GM18502 (cell line): ENCODE measurements around the gene TEX19.
"Not testable (repeated sequence)": the region's sequence is repeated elsewhere in the genome, so short reads cannot be mapped to it uniquely, and the experiment has no call there.

Experiments used
- ATAC-seq: cut with Tn5 transposase; IDR thresholded peaks from one replicate; pipeline ENCODE4 v1.9.1; 2021; ENCODE audit warnings: mild to moderate bottlenecking; ENCODE audit not compliant: unreplicated experiment, poor library complexity

TEX19 gene

DNA sequence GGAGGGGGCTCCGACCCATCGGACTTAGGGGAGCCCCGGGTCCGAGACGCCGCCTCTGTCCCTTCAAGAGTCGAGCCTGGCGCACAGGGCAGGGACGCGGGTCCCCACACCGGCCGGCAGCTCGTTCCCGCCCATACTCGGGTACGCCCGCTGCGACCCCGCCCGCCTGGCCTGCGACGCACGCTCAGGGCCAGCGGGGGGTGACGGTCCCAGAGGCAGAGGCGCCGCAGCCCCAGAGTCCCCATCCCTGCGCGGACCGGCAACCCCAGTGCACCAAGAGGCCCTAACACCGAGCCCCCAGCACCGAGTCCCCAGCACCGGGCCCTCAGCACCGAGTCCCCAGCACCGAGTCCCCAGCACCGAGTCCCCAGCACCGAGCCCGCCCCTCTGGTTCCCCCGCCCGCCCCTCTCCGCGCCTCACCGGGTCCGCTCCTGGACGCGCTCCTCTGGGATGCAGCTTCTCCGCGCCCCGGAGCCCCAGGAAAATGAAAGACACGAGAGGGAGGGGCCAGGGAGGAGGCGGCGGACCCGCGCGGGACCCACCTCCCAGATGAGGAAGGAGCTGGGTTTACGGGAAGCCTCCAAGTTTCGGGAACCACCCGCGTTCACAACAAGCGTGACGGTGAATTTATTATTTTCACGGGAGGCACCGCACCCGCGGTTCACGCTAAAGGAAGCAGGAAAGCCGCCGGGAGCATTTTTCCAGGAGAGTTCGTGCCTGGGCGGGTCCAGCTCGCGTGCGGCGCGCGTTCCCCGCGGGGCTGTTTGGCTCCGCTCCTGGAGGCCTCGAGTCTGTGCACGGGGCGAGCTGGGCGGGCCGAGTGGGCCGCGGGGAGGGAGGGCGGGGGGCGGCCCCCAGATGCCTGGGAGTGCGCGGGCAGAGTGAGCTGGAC is 25.5 kb upstream of the TEX19 start, which contains the start of gene SECTM1:
Gene SECTM1, minus strand, starts transcription at position 488 of the 893 bp plus-strand sequence. CDS start 6,526 bp downstream, outside the sequence.
- no peak for ATAC-seq

DNA sequence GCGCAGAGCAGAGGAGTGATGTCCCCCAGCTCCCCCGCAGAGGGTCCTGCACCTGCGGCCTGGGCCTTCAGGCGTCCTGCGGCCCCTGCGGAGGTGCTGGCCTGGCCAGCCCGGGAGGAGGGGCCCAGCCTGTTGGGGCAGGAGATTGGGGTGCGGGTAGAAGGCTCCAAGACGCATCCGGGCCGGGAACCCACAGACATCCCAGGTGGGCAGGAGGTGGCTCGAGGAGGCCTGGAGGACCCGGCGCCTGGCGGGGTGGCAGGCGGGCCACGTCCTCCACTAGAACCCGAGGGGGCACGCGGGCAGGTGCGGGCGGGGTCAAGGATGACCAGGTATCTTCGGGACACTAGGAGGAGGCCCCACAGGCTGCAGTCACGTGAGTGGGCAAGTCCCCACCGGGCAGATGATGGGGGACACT is 24.8 kb upstream of the TEX19 start:
- ATAC-seq, result no peak

DNA sequence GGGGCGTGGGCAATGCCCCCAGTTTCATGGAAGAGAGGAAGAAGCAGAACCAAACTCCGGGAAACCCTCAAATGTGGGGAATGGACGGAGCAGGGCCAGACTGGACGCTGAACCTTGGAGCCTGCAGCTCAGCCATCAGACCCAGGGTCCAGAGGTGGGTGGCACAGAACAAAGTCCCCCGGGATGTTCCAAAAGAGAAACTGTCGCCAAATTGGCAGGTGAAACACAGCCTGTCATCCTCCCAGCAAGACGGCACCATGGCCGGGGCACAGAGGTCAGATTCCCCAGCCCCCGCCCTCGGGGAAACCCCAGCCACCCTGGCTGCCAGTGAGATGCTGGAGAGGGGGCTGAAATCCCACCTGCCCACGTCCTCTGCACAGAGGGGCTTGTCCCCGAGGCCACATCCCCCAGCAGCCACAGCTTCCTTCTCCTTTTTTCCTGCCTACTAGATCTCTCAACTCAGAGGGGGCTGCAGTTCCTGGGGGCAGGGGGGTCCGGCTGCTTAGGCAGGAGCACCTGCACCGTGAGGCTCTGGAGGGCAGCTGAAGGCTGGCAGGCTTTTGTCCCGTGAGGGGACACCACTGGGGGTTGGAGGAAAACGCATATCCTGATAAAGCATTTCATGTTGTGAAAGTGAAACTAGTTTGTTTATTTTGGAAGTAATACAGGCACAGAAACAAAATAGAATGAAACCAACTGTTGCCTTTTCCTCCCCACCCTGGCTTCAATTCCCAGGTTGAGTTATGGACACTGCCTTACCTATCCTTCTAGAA is 24.2 kb upstream of the TEX19 start:
- ATAC-seq, result no peak

DNA sequence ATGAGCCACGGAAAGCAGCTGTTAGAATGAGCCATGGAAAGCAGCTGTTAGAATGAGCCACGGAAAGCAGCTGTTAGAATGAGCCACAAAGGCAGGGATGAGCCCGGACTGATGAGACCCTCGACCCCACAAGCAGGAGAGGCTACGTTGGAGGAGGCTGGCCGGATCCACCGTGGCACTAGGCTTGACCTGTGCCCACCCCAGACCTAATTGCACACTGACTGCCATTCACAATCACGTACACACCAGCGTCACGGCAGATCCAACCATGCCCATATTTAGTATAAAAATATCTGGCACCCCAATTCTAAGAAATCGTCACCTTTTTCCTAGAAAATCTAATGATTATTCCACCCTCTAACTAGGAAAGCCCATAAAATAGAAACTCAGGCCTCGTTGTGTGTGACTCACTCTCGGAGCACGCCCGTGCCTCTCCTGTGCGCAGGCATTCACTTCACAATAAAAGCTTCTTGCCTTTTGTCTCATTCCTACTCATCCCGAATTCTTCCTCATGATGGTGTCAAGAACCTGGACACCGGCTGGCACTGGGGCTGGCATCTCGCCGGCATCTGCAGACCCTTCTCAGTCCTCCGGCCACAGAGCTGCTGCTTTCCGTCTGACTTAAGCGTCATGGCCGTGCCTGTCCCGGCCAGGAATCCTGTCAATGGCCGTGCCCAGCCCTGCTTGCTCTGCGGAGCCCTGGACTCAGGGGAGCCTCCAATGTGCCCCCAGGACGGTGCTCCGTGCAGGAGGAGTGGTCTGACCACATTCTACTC is 20.0 kb upstream of the TEX19 start:
- ATAC-seq, result no peak

DNA sequence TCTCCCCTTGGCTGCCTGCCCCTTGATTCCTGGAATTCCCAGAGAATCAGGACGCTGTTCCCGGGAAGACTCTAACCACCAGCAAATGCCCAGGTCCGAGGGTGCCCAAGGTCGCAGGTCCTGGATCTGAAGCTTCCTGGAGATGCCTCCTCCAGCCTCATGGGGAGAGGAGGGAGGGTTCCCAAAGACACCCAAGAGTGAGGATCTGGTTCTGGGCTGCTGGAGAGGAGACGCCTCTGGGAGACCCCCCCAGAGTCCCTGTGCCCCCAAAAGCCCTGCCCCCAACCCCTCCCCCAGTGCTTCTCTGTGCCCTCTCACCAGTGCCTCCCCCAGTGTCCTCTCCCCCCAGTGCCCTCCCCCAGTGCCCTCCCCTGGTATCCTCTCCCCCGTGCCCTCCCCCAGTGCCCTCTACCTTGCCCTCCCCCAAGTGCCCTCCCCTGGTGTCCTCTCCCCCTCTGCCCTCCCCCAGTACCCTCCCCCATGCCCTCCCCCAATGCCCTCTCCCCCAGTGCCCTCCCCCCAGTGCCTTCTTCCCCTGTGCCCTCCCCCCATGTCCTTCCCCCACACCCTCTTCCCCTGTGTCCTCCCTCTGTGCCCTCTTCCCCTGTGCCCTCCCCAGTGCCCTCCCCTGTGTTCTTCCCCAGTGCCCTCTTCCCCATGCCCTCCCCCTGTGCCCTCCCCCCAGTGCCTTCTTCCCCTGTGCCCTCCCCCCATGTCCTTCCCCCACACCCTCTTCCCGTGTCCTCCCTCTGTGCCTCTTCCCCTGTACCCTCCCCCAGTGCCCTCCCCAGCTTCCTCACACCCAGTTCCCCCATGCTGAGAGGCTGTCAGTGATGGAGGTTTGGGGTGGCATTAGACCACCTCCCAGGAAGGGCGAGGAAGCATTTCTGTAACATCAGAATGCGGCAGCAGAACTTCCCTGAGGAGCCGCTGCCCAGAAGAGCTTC is 19.1 kb upstream of the TEX19 start:
- ATAC-seq, result no peak

DNA sequence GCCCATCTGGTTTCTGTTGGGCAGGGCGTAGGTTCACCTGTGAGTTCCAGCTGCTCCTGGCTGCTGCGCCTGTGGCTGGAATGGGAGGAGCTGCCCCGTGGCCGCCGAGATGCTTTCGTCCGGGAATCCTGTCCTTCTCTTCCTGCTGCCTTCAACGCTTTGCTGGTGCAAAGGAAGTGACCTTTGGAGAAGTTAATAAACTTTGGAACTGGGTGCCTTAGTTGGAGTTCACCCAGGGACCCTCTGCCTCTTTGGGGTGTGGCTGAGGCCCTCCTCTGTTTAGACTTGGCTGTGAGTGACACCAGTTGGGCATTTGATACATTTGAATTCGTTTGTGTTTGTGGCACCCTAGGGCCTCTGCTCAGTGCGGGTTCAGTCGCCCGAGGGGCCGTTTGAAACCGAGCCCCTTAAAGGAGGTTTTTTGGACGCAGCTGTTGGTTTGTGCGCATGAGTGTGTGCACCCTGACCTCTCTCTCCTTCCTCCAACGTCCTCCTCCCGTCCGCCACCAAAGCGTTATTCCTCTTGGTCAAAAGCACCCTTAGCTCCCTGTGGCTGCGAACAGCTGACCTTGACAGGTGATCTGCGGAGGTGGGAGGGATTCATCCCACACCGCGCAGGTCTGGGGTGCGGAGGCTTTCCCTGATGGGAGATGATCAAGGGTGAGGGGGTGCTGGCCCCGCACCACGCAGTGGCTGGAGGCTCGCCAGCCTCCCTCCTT is 16.5 kb upstream of the TEX19 start:
- ATAC-seq, result no peak

DNA sequence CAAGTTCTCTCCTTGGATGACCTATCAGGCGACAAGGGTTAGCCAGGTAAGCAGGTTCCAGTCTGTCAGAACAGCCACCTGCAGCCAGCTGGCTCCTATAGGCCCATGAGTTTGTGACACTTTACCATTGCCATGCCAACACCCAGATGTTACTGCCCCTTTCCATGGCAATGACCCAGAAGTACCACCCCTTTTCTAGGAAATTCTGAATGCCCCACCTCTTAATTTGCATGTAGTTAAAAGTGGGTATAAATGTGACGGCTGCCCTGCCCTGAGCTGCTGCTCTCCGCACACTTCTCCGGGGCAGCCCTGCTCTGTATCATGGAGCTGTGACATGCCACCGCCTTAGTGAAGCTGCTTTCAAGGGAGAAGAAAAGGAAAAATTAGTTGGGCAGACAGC is 15.5 kb upstream of the TEX19 start:
- no peak for ATAC-seq

DNA sequence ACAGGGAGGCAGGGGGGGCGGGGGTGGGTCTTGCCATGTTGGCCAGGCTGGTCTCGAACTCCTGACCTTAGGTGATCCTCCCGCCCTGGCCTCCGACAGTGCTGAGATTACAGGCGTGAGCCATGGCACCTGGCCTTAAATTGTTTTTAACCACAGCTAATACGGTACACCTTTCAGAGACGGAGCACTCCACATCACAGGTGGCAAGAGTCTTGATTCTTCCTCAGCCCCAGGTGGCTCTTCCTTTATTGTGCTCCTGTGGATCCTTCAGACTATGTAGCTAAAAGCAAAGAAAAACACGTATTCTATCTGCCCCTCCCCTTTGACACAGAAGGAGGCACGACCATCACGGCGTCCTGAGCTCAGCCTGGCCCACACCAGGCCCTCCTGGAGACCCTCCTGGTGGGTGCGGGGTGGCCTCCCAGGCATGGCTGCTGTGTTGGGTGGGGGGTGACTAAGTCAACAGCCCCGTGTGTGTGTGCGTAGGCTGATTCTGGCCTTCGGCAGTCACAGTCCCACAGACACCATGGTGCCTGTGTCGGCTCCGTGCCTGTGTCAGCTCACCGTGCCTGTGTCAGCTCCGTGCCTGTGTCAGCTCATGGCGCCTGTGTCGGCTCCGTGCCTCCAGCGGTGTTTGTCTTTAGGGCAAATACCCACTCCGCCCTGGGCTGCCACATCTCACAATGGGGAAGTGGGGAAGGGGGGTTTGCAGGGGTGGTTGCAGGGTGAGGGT is 14.7 kb upstream of the TEX19 start:
- ATAC-seq, result no peak

DNA sequence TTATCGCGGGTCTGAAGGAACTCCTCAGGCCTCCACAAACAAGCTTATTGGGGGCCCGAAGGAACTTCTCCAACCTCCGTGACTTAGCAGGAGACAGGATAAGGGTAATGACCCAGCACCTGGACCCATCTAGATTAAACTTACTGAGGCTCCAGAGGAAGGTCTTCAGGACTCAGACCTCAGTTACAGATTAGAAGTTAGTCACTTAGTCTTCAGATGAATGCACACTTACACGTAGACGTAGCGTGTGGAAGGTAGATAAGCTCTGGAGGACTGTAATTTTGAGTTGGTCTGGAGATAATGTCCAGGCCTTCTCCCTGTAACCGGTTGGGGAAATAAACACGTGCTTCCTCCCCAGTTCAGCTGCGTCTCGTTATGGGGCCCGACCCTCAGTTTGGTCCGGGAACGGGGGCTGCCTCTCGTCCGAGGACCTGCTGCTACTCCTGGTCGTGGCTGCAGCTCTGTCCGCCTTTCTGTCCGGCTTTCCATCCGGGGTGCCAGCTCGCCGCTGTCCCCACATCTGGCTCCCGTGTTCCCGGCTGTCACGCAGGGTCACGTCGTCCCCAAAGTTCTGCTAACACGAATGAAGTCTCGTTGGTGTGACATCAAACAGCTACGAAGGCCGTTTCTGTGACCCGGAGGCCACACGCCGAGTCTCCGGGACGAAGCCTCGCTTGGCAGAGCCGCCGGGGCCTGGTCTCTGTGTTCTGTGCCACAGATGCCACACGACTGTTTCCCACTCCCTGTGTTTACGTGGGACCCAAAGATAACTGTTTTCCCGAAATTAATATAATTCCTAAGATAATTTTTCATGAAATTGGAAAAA is 13.7 kb upstream of the TEX19 start:
- no peak for ATAC-seq

DNA sequence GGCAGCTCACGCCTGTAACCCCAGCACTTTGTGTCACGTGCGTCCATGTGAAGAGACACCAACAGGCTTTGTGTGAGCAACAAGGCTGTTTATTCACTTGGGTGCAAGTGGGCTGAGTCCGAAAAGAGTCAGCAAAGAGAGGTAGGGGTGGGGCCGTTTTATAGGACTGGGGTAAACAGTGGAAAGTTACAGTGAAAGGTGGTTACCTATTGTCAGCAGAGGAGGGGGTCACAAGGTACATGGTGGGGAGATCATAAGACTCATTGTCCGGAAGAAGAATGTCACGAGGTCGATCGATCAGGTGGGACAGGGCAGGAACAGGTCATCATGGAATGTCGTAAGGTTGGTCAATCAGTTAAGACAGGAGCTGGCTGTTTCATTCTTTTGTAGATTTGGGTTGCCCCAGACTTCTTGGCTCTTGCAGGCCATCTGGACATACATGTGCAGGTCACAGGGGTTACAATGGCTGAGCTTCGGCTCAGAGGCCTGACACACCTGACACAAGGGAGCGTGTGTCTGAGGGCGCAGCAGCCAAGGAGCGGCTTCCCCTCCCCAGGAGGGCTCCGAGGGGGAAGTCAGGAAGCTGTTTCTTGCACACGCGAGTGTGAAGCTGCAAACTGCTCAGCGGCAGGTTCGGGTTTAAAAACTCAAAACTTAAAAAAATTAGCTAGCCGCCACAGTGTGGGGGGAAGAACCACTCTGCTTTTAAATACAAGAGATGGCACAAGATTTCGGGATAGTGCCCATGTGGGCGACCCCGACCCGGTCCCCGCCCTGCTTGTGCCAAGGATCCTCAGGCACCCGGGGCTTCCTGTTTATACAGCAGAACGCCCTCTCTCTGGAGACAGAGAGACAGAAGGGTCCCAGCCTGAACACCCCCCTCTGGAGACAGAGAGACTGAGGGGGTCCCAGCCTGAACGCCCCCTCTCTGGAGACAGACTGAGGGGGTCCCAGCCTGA is 12.4 kb upstream of the TEX19 start:
- no peak for ATAC-seq

DNA sequence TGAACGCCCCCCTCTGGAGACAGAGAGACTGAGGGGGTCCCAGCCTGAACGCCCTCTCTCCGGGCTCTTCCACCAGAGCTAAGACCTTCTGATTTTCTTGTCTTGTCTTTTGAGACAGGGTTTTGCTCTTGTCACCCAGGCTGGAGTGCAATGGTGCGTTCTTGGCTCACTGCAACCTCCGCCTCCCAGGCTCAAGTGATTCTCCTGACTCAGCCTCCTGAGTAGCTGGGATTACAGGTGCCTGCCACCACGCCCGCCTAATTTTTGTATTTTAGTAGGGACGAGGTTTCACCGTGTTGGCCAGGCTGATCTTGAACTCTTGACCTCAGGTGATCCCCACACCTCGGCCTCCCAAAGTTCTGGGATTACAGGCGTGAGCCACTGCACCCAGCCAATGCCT is 11.1 kb upstream of the TEX19 start:
- not testable (repeated sequence) for ATAC-seq

DNA sequence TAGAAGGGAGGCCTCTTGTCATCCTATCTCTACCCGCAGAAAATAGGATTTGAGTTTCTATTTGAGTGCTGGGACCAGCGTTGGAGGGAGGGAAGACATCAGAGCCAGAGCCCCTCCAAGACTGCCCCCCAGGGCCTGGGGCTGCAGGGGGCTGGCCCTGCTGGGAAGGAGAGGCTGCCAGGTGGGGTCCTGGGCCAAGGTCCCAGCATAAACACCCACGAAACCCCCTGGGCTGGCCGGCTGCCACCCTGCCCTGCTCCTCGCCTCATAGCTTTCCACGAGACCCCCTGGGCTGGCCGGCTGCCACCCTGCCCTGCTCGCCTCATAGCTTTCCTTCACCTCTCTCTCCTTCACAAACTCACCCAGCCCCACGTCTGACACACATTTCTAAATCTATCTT is 10.6 kb upstream of the TEX19 start:
- ATAC-seq, result no peak

DNA sequence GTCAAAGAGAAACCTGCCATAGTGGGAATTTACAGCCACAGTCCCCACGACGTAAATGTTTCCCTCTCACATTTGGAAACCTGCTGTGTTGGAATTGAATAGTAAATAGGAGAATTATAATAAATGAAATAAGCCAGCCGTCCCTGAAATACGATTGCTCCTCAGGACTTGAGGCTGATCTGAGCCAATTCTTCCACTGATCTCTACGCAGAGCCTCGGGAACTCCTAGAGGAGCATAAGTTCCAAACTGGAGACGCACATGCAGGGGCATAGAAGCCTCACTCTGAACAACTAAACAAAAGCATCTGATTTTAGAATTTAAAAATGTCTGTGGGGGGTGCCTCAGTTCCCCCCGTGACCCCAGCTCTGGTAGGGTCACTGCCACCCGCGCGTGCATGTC is 10.2 kb upstream of the TEX19 start:
- no peak for ATAC-seq

DNA sequence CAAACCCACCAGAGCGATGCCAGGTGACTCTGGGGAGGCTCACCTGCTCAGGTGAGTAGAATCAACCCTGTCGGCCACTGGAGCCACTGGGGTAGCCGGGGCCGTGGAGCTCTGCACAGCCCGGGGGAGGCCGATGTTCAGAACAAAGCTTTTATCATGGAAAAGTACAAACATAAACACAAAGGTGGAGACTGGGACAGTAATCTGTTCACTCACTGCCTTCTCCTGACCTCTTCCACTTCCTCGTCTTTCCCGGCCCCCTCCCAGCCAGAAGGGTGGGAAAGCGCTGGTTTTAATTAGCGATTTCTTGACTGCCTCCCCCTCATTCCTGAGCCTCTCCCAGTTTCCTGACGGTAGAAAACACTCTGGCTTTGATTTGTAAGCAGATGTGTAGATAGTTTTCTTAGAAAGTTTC is 9.8 kb upstream of the TEX19 start:
- ATAC-seq, result no peak

DNA sequence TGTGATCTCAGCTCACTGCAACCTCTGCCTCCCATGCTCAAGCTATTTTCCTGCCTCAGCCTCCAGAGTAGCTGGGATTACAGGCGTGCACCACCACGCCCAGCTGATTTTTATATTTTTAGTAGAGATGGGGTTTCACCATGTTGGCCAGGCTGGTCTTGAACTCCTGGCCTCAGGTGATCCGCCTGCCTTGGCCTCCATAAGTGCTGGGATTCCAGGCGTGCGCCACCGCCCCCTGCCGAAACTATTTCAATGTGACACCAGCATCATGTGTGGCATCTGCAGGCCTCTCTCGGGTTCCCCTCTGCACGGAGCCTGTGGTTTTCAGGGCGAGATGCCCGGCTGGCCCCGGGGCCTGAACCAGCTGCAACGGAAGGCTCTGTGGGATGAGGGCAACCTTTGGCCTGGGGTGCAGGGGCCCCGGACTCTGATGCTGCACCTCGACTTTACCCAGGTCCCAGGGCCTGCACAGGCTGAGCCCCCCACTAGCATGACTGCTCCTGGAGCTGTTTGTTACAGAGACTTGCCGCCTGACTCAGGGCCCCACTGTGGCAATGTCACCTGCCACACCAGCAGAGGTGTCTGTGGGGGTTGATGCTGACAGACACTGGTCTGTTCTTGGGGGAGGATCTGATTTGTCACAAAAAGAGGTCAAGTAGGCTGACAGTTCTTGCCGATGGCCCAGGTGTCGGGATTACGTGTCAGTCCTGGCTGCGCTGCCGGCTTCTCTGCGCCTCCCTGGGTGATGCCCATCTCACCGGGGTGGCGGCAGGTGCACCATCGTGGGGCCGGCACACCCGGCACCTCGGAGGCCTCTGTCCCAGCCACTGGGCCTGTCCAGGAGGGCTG is 8.6 kb upstream of the TEX19 start:
- ATAC-seq, result no peak
